Amniotic epithelial cell (primary cell): Measurements from ENCODE around the gene OSBPL8.

ENCODE experiments used
- DNase-seq: peaks from one replicate; pipeline ENCODE4 v3.0.0-alpha.2; 2010; ENCODE audit warnings: low read depth

Gene OSBPL8

DNA sequence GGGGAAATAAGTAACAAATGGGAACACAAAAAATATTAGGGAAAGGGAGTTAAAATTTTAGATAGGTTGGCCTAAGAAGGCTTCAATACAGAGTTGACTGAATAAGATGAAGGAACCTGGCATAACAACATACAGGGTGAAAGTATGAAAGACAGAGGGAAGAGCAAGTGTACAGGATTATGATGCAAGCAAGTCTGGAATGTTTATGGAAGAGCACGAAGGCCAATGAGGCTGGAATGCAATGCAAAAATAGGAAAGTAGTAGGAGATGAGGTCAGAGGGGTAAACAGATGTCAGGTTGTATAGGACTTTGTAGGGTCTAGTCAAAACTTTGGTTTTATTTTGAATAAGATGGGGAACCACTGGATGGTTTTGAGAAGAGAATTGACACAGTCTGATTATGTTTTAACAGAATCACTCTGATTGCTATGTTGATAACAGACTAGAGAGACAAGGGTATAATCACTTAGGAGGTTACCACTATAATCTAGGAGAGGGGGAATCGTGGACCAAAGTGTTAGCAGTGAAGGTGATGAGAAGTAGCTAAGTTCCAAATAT lies 96.8 kb downstream of the OSBPL8 start:
- peak; percentile 40 for DNase-seq

DNA sequence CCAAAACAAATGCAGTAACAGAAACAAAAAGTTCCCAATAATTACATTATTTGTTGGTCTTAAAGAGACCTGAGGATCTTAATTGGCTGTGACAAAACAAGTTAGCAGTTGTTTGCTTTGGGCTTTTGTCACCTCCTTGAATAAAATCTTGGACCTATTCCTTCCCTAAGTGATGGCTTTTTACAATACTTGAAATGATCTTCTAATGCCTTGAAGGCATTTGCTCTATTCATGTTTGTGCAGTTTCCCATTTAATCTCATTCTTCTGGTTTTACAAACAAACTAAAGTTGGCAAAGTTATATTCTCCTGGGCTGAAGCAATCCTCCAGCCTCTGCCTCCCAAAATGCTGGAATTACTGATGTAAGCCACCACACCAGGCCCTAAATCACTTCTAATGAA lies 98.8 kb downstream of the OSBPL8 start:
- no peak for DNase-seq

DNA sequence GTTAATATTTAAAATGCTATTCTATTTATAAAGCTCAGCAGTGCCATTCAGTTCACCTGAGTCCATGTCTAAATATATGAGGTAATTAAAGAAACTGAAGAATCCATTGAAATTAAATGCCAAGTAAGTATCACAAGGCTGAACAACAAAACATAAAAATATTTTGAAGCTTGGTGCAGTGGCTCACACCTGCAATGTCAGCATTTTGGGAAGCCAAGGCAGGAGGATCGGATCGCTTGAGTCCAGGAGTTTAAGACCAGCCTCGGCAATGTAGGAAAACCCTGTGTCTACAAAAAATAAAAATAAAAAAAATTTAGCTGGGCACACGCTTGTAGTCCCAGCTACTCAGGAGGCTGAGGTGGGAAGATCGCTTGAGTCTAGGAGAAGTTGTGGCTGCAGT lies 101.8 kb downstream of the OSBPL8 start:
- no peak for DNase-seq

DNA sequence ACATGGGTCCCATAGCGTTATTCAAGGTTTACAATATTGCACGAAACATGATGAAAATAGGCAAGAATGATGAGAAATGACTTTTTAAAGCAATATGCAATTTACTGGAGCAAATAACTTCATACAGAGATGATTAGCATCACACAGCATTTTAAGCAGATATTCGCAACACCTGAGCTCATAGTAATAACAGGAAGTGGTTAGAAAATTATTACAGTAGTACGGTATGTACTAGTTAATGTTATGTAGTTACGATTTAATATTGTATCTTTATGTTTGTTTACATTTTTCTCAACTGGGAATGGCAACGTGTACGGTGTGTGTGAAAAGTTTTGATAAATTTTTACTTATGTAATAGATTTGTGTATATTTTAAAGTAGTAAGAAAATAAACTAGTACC lies 102.6 kb downstream of the OSBPL8 start:
- DNase-seq: peak; percentile 26

DNA sequence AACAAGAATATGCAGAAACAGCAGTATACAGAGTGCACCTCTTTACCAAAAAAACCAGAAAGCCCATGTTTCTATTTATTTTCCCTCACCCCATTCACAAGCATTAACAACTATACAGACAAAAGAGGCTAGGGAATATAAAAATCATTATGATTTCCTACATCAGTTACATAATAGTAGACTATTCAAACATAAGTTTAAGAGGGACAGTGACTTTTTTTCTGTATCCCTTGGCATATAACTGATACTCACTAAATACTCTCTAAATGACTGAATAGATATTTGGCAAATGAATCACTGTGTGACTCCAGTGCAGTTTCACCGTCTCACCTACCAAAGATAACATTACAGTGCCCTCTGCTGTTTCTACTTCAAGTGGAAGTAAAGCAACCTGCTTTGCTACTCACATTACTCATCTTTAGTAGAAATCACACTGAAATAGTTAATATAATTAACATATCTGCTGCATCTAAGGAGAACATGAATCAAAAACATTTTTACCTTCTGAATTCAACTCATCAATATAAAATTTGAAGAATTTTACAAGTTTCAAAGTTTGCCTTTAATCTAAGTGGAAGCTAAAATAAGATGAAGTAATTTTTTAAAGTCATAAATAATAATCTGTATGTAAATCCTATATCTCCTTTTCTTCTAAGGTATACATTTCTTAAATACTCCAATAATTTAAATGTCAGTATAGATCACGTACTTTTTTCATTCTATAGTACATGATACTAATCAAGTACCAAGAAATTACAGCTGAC lies 103.8 kb downstream of the OSBPL8 start:
- peak; percentile 87 for DNase-seq

DNA sequence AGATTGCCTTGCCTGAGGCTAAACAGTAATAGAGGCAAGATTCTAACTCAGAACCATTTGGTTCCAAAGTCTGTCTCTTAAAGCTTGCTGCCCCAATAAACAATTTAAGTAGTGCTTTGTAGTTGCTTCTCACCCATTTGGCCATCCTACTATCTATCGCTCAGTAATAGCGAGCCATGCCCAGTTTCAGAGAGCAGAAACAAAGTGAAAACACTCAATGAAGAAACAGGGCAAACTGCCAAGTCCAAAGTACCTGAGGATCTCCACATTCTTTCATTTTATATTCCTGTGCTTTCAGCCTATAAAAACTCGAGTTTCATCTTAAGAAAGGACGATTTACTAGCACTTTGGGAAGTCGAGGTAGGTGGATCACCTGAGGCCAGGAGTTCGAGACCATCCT lies 108.0 kb downstream of the OSBPL8 start:
- DNase-seq: no peak

DNA sequence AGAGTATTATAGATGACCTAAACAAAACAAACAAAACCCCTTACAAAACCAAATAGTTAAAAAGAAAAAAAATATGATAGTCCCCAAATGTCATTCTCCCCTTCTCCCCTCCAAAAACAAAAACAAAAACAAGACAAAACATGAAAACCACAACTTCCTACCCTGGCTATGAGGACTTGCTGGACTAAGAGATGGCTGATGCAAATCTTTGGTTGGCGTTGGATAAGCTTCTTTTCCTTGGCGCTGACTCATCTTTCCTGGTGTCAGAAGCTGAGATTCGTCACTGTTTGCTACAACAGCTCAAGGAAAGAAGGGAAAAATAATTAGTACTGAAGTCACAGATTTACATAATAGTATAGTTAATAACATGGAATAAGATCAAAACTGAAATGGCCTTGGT lies 108.9 kb downstream of the OSBPL8 start:
- DNase-seq: peak; percentile 88

DNA sequence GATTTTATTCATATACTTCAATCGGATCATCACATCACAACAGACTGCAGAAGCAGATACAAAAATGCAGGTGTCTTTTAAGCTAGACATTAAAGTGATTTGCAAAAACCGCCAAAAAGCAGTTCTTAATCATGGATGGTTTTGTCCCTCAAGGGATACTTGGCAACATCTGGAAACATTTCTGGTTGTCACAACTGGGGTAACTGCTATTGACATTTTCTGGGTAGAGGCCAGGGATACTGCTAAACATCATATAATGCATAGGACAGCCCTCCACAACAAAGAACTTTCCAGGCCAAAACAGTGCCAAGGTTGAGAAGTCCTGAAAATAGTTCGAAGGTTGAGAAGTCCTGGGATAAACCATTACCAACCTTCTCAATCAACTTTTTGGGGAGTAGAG lies 109.6 kb downstream of the OSBPL8 start:
- DNase-seq: no peak

DNA sequence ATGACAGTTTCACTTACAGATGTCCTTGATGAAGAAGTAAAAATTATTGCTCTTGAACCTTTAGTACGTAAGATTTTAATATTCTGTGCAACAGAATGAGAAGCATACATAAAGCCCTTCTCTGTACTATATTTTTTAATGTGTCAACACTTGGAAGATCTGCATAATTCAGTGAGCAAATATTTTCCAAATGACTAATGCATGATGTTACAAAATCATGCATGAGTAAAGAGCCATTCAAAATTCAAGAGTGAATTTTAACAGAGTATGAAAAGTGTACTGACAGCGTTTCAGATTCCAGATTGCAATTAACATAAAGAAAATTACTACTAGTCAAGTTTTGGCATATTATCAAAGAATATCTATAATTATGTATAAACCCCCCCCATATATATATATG lies 110.0 kb downstream of the OSBPL8 start:
- DNase-seq: peak; percentile 80

DNA sequence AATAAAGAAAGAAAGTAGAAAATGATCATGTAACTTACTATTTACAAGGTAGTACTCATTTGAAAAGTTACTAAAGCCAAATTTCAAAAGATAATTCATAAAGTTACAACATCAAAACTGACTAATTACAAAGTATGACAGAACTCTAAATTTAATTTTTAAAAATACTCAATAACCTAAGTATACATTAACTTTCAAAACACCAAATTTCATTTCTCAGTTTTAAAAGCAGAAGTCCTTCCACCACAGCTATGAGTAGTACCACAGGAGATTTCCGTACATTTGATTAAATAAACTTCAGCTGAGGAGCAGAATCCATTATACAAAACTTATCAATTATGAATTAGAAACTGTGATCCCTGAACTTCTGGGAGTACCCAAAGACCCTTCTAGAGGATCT lies 110.6 kb downstream of the OSBPL8 start:
- DNase-seq: no peak

- peak; percentile 55 for DNase-seq
Measured at GRCh38 chr12:76446090-76446489, 113.5 kb downstream of the OSBPL8 start.

- no peak for DNase-seq
Measured at GRCh38 chr12:76445462-76445861, 114.1 kb downstream of the OSBPL8 start.

DNA sequence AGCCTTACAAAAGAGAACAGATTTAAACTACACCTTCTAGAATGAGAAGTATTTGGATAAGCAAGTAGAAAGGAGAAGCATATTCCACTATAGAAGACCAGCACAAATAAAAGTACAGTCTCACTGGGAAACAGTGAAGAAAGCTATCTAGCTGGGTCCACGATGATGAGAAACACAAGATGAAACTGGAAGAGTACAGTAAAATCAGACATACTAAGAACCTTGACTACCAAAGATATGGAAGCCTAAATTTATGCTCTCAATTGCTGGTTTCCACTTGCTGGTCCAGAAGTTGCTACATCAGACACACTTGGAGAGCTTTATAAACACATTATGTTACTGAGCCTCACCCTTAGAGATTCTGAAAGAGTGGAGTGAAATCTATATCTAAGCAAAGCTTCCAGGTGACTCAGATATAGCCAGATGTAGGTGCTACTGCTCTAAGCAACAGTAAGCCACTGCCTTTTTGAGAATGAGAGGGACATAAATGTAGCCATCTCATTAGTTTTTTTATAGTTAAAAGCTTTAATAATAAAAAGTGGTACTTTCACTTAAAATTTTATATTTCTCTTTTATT lies 115.1 kb downstream of the OSBPL8 start:
- no peak for DNase-seq

GRCh38 chr12:76441016-76441415 lies 118.6 kb downstream of the OSBPL8 start:
- DNase-seq: no peak

- DNase-seq: no peak
Measured at GRCh38 chr12:76432733-76433132, 126.8 kb downstream of the OSBPL8 start.

- DNase-seq: no peak
Measured at GRCh38 chr12:76428117-76428516, 131.5 kb downstream of the OSBPL8 start.

GRCh38 chr12:76426160-76426559 lies 133.4 kb downstream of the OSBPL8 start:
- DNase-seq: no peak

GRCh38 chr12:76424941-76425340 lies 134.6 kb downstream of the OSBPL8 start:
- DNase-seq: no peak

GRCh38 chr12:76422543-76423438 lies 136.8 kb downstream of the OSBPL8 start:
- DNase-seq: peak; percentile 85

DNA sequence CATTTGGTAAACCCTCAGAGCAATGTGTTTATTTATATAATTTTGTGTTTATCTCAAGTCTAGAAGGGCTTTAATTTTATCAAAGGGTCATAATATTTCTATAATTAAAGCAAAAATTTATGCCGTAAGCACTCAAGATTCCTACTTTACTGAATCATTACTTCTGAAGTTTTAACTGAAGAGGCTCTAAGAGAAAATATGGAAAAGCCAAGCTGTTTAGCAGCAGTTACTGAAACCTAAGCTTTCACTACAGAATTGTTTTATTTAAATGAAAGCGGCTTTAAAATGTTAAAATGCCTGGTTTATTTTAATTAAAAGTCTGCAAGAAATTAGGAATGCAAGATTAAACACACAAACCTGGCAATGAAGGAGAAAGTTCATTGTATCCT lies 137.4 kb downstream of the OSBPL8 start:
- DNase-seq: peak; percentile 15

DNA sequence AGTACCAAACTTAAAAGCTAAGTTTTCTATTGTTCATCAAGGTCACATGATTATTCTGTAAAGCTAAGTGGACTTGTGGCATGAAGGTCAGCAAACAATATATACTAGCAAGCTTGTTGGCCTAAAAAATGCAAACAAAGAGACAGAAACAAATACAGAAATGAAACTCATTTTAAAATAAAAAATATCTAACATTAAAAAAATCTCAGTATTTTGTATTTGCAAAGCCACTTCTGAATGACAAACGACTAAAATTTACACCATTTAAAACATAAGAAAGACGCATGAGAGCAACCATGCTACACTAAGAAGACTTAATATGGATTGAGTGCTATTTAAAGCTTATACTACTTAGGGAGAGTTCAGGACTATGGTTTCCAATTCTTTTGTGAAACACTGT lies 138.5 kb downstream of the OSBPL8 start:
- DNase-seq: no peak

DNA sequence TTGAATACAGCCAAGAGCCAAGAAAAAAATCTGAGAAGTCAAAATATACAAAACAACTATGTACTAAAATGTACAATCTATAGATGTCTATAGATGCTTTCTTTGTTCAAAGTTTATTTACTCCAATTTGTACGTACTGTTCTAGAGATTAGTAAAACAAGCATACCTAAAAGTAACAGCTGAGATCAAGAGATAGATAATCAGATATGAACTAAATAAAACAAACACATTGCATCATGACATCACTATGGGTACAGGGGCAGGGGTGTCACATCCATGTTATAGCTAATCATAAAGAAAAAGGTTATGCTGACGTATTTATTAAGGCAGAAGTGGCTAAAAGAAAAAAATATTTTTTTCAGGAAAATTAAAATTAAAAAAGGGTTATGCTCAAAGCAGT lies 139.3 kb downstream of the OSBPL8 start:
- no peak for DNase-seq

- no peak for DNase-seq
Measured at GRCh38 chr12:76417116-76417515, 142.5 kb downstream of the OSBPL8 start.
